GM12878 (cell line): ENCODE data around the gene CCNA2. TPM values are rescaled to one million over a fixed set of nuclear protein-coding genes. Genes with fewer than 3 reads are reported as not detected.

Source experiments
- ATAC-seq: fragments of 200-7000 bp; cut with Tn5 transposase; 3 replicates; pipeline ENCODE4 v1.9.1; 2020; ENCODE audit warnings: mild to moderate bottlenecking, moderate library complexity
- BruUV-seq: library from RNA; stranded (reverse); fragments of 400-500 nt; replicated peaks from 2 replicates; lab custom pipeline; 2021; lab: Mats Ljungman, UMichigan
- CTCF ChIA-PET: fragments of 300-600 bp; sonication (Branson Sonifier 250); formaldehyde crosslinking; extraction: SDS; loops from one replicate; lab custom pipeline; 2021; ENCODE audit warnings: inconsistent platforms; lab: Yijun Ruan, JAX
- POLR2A ChIA-PET: fragments of 350-600 bp; formaldehyde crosslinking; extraction: SDS; loops from one replicate; lab custom pipeline; 2021; ENCODE audit warnings: inconsistent platforms; lab: Charles Lee
- RAD21 ChIA-PET: fragments of 300-600 bp; sonication (Branson Sonifier 250); formaldehyde crosslinking; loops from one replicate; lab custom pipeline; 2023; ENCODE audit warnings: antibody characterized with exemption; ENCODE audit not compliant: unreplicated experiment; lab: Charles Lee
- SMC1A ChIA-PET: fragments of 300-600 bp; sonication (Branson Sonifier 250); formaldehyde crosslinking; loops from one replicate; lab custom pipeline; 2023; ENCODE audit not compliant: unreplicated experiment, uncharacterized antibody; lab: Charles Lee
- DNase-seq: peaks from one replicate; pipeline ENCODE4 v3.0.0-alpha.2; 2011; ENCODE audit warnings: low read depth, low spot score
- FAIRE-seq: peaks from 3 replicates; lab custom pipeline; 2011; peaks lifted over from hg19 to GRCh38; lab: Jason Lieb, UNC
- H2AFZ ChIP-seq: 2 replicates; pipeline ENCODE4 v1.6.0; 2011; ENCODE audit warnings: low read depth, low read length, control low read depth; ENCODE audit not compliant: control insufficient read depth
- H3K27ac ChIP-seq: 2 replicates; pipeline ENCODE4 v1.5.1; 2011; ENCODE audit warnings: control low read depth; ENCODE audit not compliant: control insufficient read depth, insufficient read depth
- H3K27me3 ChIP-seq, 2 experiments: replicated peaks in 1 of 2; 2 replicates each; pipeline versions ENCODE4 v1.6.0 to v1.6.1; 2011; ENCODE audit warnings: low read length in 1 of 2; ENCODE audit not compliant: control insufficient read depth in 2 of 2, insufficient read depth in 2 of 2
- H3K36me3 ChIP-seq, 2 experiments: 2 replicates each; pipeline ENCODE4 v1.5.1; 2011; ENCODE audit warnings: low read length in 1 of 2; ENCODE audit not compliant: control insufficient read depth in 2 of 2, insufficient read depth in 2 of 2
- H3K4me1 ChIP-seq: 2 replicates; pipeline ENCODE4 v1.6.1; 2011; ENCODE audit warnings: mild to moderate bottlenecking, low read length, moderate library complexity, mixed read lengths; ENCODE audit not compliant: control insufficient read depth, insufficient read depth
- H3K4me2 ChIP-seq: 2 replicates; pipeline ENCODE4 v1.6.0; 2011; ENCODE audit warnings: control low read depth; ENCODE audit not compliant: control insufficient read depth, insufficient read depth
- H3K4me3 ChIP-seq: fragments of 200-600 bp; sonication (generic); 2 replicates; pipeline ENCODE4 v1.5.1; 2016
- H3K79me2 ChIP-seq: 2 replicates; pipeline ENCODE4 v1.6.0; 2011; ENCODE audit warnings: low read length; ENCODE audit not compliant: control insufficient read depth, insufficient read depth
- H3K9ac ChIP-seq: 2 replicates; pipeline ENCODE4 v1.8.0; 2011; ENCODE audit warnings: low read length, control low read depth, mixed read lengths; ENCODE audit not compliant: control insufficient read depth, insufficient read depth
- H3K9me3 ChIP-seq: replicated peaks from 3 replicates; pipeline ENCODE4 v1.5.1; 2011; ENCODE audit warnings: mild to moderate bottlenecking, low read length; ENCODE audit not compliant: control insufficient read depth, insufficient read depth
- H4K20me1 ChIP-seq: 2 replicates; pipeline ENCODE4 v1.6.0; 2011; ENCODE audit not compliant: control insufficient read depth, insufficient read depth
- ATF3 ChIP-seq: IDR thresholded peaks from 2 replicates; pipeline ENCODE4 v1.6.1; 2011; ENCODE audit warnings: low read depth, mild to moderate bottlenecking, low read length, moderate library complexity, borderline replicate concordance; ENCODE audit errors: extremely low read depth
- CEBPB ChIP-seq, 2 experiments: fragments of 150-350 bp in 1 of 2; IDR thresholded peaks; 2 replicates each; pipeline ENCODE4 v1.6.1; 2012 to 2014; ENCODE audit warnings: low read depth in 2 of 2, low read length in 2 of 2, borderline replicate concordance in 1 of 2, inconsistent platforms in 1 of 2
- MEF2A ChIP-seq: IDR thresholded peaks from 2 replicates; pipeline ENCODE4 v1.6.1; 2011; ENCODE audit warnings: low read depth, mild to moderate bottlenecking, low read length, moderate library complexity; ENCODE audit not compliant: insufficient read depth
- MEF2B ChIP-seq: fragments of 450-650 bp; IDR thresholded peaks from 2 replicates; pipeline ENCODE4 v1.6.1; 2018; ENCODE audit warnings: mild to moderate bottlenecking, moderate library complexity; ENCODE audit not compliant: partially characterized antibody, poor library complexity, severe bottlenecking
- POLR2A ChIP-seq: IDR thresholded peaks from 2 replicates; pipeline ENCODE4 v1.6.1; 2011; ENCODE audit warnings: low read depth, mild to moderate bottlenecking, low read length
- RCOR1 ChIP-seq: conservative IDR thresholded peaks from 2 replicates; pipeline ENCODE4 v1.6.1; 2012; ENCODE audit warnings: low read depth, low read length, improper control_type of control experiment
- RUNX3 ChIP-seq: IDR thresholded peaks from 2 replicates; pipeline ENCODE4 v1.6.1; 2012; ENCODE audit warnings: low read length, inconsistent platforms
- TBL1XR1 ChIP-seq: IDR thresholded peaks from 2 replicates; pipeline ENCODE4 v1.6.1; 2012; ENCODE audit warnings: low read depth, low read length, improper control_type of control experiment
- ZBTB40 ChIP-seq: fragments of 450-650 bp; IDR thresholded peaks from 2 replicates; pipeline ENCODE4 v1.6.1; 2016; ENCODE audit warnings: mild to moderate bottlenecking, moderate library complexity, borderline replicate concordance
- ZNF384 ChIP-seq: IDR thresholded peaks from 2 replicates; pipeline ENCODE4 v1.6.1; 2012; ENCODE audit warnings: low read depth, mild to moderate bottlenecking, low read length, improper control_type of control experiment, borderline replicate concordance
- WGBS: methylation state at CpG from one replicate; pipeline ENCODE4 v1.1.6; 2016; ENCODE audit warnings: low lambda C conversion rate; ENCODE audit not compliant: insufficient replicate concordance, insufficient coverage; ENCODE audit errors: missing lambda C conversion rate; 5-methylcytosine and 5-hydroxymethylcytosine counted together
- in situ Hi-C: fragments of 300-500 bp; cut with MboI; formaldehyde crosslinking; loops from 9 replicates; pipeline ENCODE4 v1.14.3; 2018; ENCODE audit warnings: mixed read lengths
- intact Hi-C: fragments of 100-400 bp; cut with micrococcal nuclease; formaldehyde crosslinking; loops from one replicate; pipeline ENCODE4 v1.14.2; 2022; ENCODE audit not compliant: unreplicated experiment
- polyA plus RNA-seq, 11 experiments: library from polyadenylated mRNA; depleted of rRNA in 4 of 11; unstranded in 6 of 11; stranded (reverse) in 5 of 11; fragments of >200 nt; fragmentation: Nextera tagmentation in 4 of 11; fragmentation: Illumina TruSeq in 1 of 11; extraction: Ambion mirVana in 4 of 11; extraction: Trizol in 1 of 11; gene quantifications; 1 replicate in 1 of 11; 2 replicates in 10 of 11; pipeline versions ENCODE4 v1.2.1 to v1.2.3, GENCODE V29; 2011 to 2016; ENCODE audit warnings: inconsistent platforms in 2 of 11, missing spikeins in 2 of 11, low read depth in 1 of 11
- total RNA-seq, 4 experiments: library from RNA; depleted of rRNA in 3 of 4; stranded (reverse); fragments of >200 nt in 3 of 4; fragmentation: Illumina TruSeq in 1 of 4; extraction: Trizol in 1 of 4; gene quantifications; 2 replicates each; pipeline versions ENCODE4 v1.2.1 to v1.2.3, GENCODE V29; 2013 to 2021
- TF ChIP-seq, protein P1 (sequence below): IDR thresholded peaks from 2 replicates; pipeline ENCODE4 v1.6.1; 2011; ENCODE audit warnings: low read depth, low read length, improper control_type of control experiment, borderline replicate concordance

The CCNA2 gene
- total and polyA plus RNA-seq, 10 of the 15 experiments (the other 5 are each of a cell fraction or from before 2014, with no cell fraction given): 21.8 to 153 (median 94.5) TPM

DNA sequence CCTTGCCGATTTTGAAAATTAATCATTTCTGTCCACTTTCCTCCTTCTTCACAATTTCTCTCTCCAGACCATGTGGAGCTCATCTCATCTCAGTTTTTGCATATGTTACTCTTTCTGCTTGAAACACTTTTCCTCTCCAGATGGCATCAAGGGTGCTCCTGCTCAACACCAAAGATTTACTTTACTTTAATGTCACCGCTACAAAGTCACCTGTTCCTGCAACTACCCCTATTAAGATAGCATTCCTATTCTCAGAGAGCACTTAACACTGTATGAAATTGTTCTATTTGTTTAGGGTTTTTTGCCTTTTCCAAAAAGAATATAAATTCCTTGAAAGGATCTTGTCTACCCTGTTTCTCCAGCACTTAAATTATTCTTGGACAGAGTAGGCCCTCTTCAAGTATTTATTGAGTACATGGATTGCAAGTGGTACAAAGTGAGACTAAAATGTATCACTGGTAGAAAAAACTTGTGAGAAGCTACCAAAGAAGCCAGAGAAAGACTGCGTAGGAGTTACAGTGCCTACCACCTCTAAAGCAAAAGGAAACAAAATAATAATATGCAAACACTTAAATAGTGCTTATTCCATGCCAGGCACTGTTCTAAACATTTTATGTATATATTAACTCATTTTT lies 23.7 kb downstream of the CCNA2 start:
- Histone ChIP-seq H3K9me3 (no peaks in the 10 kb centered on the region), H3K9ac (peak overlapping the region; percentile 96), H3K4me2 (peak overlapping the region; percentile 76), H3K79me2 (peaks cover 34% of the 10 kb centered on the region), H2AFZ (no peak overlapping the region; the same call in 1 of the 2 replicates), H3K4me3 (peak overlapping the region; percentile 23), H3K36me3 (peaks cover 0 to 9% of the 10 kb centered on the region in 2 experiments; a peak in 1 of 4 replicates)
- SMC1A ChIA-PET: interaction anchor here (0.7 to 3.5 kb wide), 7 partner anchors 9 to 25 kb away, joined by 3 to 34 read pairs (median 4); no protein-coding TSS in a partner anchor
- no peak for TF ChIP-seq ZNF384
- no peak for TF ChIP-seq RCOR1
- no peak for TF ChIP-seq RUNX3
- TF ChIP-seq CEBPB (IDR thresholded peaks at IDR 0.05; ENCODE audit: borderline replicate concordance in 1 of 2, low read depth in 2 of 2, low read length in 2 of 2): no peak
- no peak for TF ChIP-seq MEF2A
- no peak for TF ChIP-seq ATF3
- TF ChIP-seq ZBTB40: no peak
- TF ChIP-seq POLR2A: no peak
- no peak for TF ChIP-seq TBL1XR1
- TF ChIP-seq, protein P1, sequence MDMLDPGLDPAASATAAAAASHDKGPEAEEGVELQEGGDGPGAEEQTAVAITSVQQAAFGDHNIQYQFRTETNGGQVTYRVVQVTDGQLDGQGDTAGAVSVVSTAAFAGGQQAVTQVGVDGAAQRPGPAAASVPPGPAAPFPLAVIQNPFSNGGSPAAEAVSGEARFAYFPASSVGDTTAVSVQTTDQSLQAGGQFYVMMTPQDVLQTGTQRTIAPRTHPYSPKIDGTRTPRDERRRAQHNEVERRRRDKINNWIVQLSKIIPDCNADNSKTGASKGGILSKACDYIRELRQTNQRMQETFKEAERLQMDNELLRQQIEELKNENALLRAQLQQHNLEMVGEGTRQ: no peak
- no peak for TF ChIP-seq MEF2B
- TF ChIP-seq, all 136 proteins: peak for 0
- intact Hi-C loops (no loop called here), in situ Hi-C loops (no loop called here)
- Histone ChIP-seq H3K4me1 (peaks cover 26% of the 10 kb centered on the region), H4K20me1 (no peaks in the 10 kb centered on the region), H3K27me3 (no peaks in the 10 kb centered on the region), H3K27ac (peak overlapping the region; percentile 94)
- DNase-seq: no peak
- ATAC-seq: peak; percentile 5; the same call in 2 of the 3 replicates
- ChIA-PET CTCF (interaction anchor here (1.5 to 1.9 kb wide), 3 partner anchors 22 to 24 kb away, joined by 3 to 7 read pairs (median 7); partner anchors contain the start of gene CCNA2), POLR2A (interaction anchor here (0.6 to 3.6 kb wide), 6 partner anchors 14 to 1731 kb away, joined by 3 to 19 read pairs (median 5); partner anchors contain the start of gene ANXA5), RAD21 (interaction anchor here (1.2 to 3.3 kb wide), 4 partner anchors 20 to 104 kb away, joined by 3 to 28 read pairs (median 3); partner anchors contain the start of gene BBS7)
- WGBS: 89% methylated on average over 3 of the region's 3 CpGs
- no peak for FAIRE-seq
- BruUV-seq: no TSS peak
